Natural killer cell (primary cell): ENCODE data around the gene HEXIM1. TPM values are rescaled to one million over a fixed set of nuclear protein-coding genes. Genes with fewer than 3 reads are reported as not detected.

Experiments
- ATAC-seq, 3 donors: fragments of 150-1000 bp in 2 of 3; fragments of 200-7000 bp in 1 of 3; cut with Tn5 transposase; 1 replicate in 1 of 3; 2 replicates in 2 of 3; pipeline ENCODE4 v1.10.0; 2021; ENCODE audit warnings: mild to moderate bottlenecking in 2 of 3, moderate library complexity in 2 of 3
- DNase-seq, 2 donors: peaks; one replicate each; pipeline versions ENCODE4 v3.0.0 to v3.0.0-alpha.2; 2013 to 2021; ENCODE audit warnings: mixed read lengths in 1 of 2
- H3K27ac ChIP-seq: one replicate; pipeline ENCODE4 v1.5.1; 2013; ENCODE audit warnings: mild to moderate bottlenecking, low read length
- H3K27me3 ChIP-seq: one replicate; pipeline ENCODE4 v1.6.1; 2013; ENCODE audit warnings: low read length; ENCODE audit not compliant: control insufficient read depth, insufficient read depth
- H3K36me3 ChIP-seq: one replicate; pipeline ENCODE4 v1.6.1; 2013; ENCODE audit warnings: low read length; ENCODE audit not compliant: control insufficient read depth, insufficient read depth
- H3K4me1 ChIP-seq: one replicate; pipeline ENCODE4 v1.6.1; 2013; ENCODE audit warnings: low read length; ENCODE audit not compliant: control insufficient read depth, insufficient read depth
- H3K4me3 ChIP-seq: one replicate; pipeline ENCODE4 v1.5.1; 2013; ENCODE audit warnings: low read length
- H3K9me3 ChIP-seq: one replicate; pipeline ENCODE4 v1.6.1; 2013; ENCODE audit warnings: low read length; ENCODE audit not compliant: control insufficient read depth, insufficient read depth
- H3K27ac Mint-ChIP-seq, 2 donors: one replicate each; pipeline ENCODE4 v1.8.0; 2022; ENCODE audit warnings: mild to moderate bottlenecking in 2 of 2, mixed read lengths in 2 of 2, moderate library complexity in 1 of 2
- H3K27me3 Mint-ChIP-seq, 2 donors: one replicate each; pipeline ENCODE4 v1.8.0; 2022; ENCODE audit warnings: low read depth in 2 of 2, mixed read lengths in 2 of 2
- H3K36me3 Mint-ChIP-seq: one replicate; pipeline ENCODE4 v1.8.0; 2022; ENCODE audit warnings: mixed read lengths
- H3K4me1 Mint-ChIP-seq, 2 donors: one replicate each; pipeline ENCODE4 v1.8.0; 2022; ENCODE audit warnings: mixed read lengths in 2 of 2
- H3K4me3 Mint-ChIP-seq: one replicate; pipeline ENCODE4 v1.8.0; 2022; ENCODE audit warnings: mild to moderate bottlenecking, moderate library complexity, mixed read lengths
- H3K9me3 Mint-ChIP-seq, 2 donors: one replicate each; pipeline ENCODE4 v1.8.0; 2022; ENCODE audit warnings: mixed read lengths in 2 of 2
- WGBS: methylation state at CpG from one replicate; pipeline ENCODE4 v1.1.7; 2013; ENCODE audit warnings: missing lambda C conversion rate; ENCODE audit not compliant: insufficient coverage; 5-methylcytosine and 5-hydroxymethylcytosine counted together
- intact Hi-C: fragments of 100-400 bp; cut with micrococcal nuclease; formaldehyde crosslinking; loops from one replicate; pipeline ENCODE4 v1.14.2; 2022
- total RNA-seq, 4 donors: library from RNA; stranded (reverse); fragments of 120-200 nt in 1 of 4; gene quantifications; one replicate each; pipeline versions ENCODE4 v1.2.3 to v1.2.4, GENCODE V29; 2013 to 2022
- TF ChIP-seq, protein P1 (sequence below): fragments of 200-600 bp; IDR thresholded peaks from one replicate; pipeline ENCODE4 v1.8.0; 2022; ENCODE audit warnings: antibody characterized with exemption

The HEXIM1 gene
- total RNA-seq, 3 donors from 2014 or later (not counting 1 experiment from before 2014, with no cell fraction given): 64.9 to 80.7 (median 79.8) TPM

DNA sequence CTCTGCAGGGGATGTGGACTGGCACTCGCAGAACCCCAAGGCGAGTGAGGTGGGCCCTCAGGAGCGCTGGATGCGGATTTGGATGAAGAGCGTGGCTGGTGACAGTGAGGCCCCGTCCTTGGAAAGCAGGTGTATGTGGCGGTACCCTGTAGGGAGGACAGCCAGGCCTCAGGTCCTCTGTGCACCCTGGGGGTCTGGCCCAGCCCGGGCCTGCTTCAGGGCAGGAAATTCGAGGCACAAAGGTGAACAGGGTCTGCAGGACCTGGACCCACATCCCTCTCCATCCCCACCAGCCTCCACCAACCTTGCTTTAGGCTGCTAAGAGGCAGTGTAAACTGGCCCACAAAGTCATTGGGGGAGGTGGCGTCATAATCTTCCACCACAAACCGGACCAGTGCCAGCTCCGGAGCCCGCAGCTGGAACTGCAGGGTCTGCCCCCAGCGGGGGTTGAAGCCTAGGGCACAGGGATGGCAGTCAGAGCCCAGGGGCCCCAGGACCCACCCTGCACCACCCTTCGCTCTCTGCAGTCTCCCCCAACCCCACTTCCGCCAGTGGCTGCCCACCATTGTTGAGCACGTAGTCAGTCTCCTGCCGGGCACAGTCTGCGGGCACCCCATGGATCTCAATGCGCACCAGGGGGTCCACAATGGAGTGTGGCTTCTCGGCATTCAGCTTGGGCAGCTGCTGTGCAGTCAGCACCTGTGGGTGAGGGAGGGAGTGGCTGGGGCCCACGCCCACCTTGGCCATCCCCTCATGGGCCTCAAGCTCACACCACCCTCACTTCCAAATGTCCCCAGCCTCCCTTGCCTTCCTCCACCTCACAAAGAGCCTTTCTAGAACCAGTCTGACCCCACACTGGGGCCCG, 35.5 kb upstream of the HEXIM1 start:
- TF ChIP-seq, protein P1, sequence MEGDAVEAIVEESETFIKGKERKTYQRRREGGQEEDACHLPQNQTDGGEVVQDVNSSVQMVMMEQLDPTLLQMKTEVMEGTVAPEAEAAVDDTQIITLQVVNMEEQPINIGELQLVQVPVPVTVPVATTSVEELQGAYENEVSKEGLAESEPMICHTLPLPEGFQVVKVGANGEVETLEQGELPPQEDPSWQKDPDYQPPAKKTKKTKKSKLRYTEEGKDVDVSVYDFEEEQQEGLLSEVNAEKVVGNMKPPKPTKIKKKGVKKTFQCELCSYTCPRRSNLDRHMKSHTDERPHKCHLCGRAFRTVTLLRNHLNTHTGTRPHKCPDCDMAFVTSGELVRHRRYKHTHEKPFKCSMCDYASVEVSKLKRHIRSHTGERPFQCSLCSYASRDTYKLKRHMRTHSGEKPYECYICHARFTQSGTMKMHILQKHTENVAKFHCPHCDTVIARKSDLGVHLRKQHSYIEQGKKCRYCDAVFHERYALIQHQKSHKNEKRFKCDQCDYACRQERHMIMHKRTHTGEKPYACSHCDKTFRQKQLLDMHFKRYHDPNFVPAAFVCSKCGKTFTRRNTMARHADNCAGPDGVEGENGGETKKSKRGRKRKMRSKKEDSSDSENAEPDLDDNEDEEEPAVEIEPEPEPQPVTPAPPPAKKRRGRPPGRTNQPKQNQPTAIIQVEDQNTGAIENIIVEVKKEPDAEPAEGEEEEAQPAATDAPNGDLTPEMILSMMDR: no peak
- ATAC-seq: no peak
- DNase-seq: no peak
- no peaks in the 10 kb centered on the region for H3K36me3 ChIP-seq
- no peaks in the 10 kb centered on the region for H3K27me3 Mint-ChIP-seq
- 94% methylated on average over 22 of the region's 23 CpGs for WGBS
- H3K9me3 Mint-ChIP-seq: no peaks in the 10 kb centered on the region
- no peaks in the 10 kb centered on the region for H3K27me3 ChIP-seq
- no peak overlapping the region for H3K4me3 Mint-ChIP-seq
- H3K4me1 Mint-ChIP-seq: no peaks in the 10 kb centered on the region
- intact Hi-C loops: no loop called here
- no peak overlapping the region for H3K4me3 ChIP-seq
- H3K27ac Mint-ChIP-seq: no peak overlapping the region
- no peaks in the 10 kb centered on the region for H3K4me1 ChIP-seq
- no peak overlapping the region for H3K27ac ChIP-seq
- H3K9me3 ChIP-seq: no peaks in the 10 kb centered on the region
- no peaks in the 10 kb centered on the region for H3K36me3 Mint-ChIP-seq

DNA sequence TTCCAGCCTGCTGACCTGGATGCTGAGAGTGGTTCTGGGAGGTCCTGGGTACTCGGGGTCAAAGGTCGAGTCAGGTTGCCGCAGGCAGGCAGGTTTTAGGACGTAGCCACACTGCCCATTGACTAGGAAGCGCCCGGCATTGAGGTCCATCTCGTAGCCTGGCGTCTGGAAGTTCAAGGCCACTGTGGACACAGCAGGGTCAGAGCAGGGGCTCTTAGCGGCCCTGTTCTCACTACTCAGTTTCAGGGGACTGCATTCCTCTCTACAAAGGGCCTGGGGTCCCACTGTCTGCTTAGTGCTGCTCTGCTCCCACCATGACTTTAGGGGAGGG, 34.9 kb upstream of the HEXIM1 start:
- no peak for ATAC-seq
- Mint-ChIP-seq H3K36me3 (no peaks in the 10 kb centered on the region), H3K4me1 (no peaks in the 10 kb centered on the region), H3K27me3 (no peaks in the 10 kb centered on the region), H3K9me3 (no peaks in the 10 kb centered on the region), H3K4me3 (no peak overlapping the region), H3K27ac (no peak overlapping the region)
- TF ChIP-seq, protein P1: no peak
- H3K4me1 ChIP-seq: no peaks in the 10 kb centered on the region
- DNase-seq: no peak
- H3K27me3 ChIP-seq: no peaks in the 10 kb centered on the region
- H3K36me3 ChIP-seq: no peaks in the 10 kb centered on the region
- WGBS: 93% methylated on average over 9 of the region's 9 CpGs
- no peak overlapping the region for H3K4me3 ChIP-seq
- intact Hi-C loops: no loop called here
- H3K9me3 ChIP-seq: no peaks in the 10 kb centered on the region
- H3K27ac ChIP-seq: no peak overlapping the region

DNA sequence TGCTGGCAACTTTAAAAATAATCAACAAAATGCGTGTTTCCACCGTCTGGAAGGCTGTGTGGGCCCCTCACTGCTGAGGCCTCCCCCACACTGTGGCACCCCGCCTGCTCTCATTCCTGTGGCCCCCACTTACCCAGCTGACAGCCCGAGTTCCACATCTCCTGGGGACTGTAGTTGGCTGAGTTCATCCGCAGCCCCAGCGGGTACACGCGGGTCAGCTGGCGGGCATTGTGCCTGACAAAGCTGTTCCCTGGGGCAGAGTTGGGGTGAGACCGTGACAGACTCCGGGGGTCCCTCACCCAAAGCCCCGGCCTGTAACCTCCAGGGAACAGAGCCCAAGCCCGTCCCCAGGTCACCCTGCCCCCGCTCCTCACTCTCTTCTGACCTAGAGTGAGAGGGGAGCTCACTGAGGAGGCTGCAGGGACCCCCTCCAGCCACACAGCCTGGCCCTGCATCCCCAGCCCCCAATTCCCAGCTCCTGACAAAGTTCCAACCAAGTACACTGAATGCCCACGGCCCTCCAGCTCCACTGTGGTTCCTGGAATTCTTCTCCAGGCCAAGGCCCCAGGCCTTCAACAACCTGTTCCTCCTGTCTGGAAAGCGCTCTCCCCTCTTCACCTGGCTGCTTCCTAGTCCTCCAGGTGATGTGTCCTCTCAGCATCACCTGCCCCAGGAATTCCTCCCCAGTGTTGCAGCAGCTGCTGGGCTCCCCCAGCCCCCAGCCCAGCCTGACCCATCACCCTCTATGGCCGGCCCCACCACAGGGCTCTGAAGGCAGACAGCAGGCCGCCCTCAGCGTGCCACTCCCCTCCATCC, 34.0 kb upstream of the HEXIM1 start:
- no peak for ATAC-seq
- H3K9me3 Mint-ChIP-seq: no peaks in the 10 kb centered on the region
- no peaks in the 10 kb centered on the region for H3K4me1 Mint-ChIP-seq
- H3K27ac ChIP-seq: no peak overlapping the region
- H3K9me3 ChIP-seq: no peaks in the 10 kb centered on the region
- WGBS: 91% methylated on average over 19 of the region's 19 CpGs
- H3K4me1 ChIP-seq: no peaks in the 10 kb centered on the region
- H3K36me3 ChIP-seq: no peaks in the 10 kb centered on the region
- no peak overlapping the region for H3K4me3 Mint-ChIP-seq
- no peaks in the 10 kb centered on the region for H3K36me3 Mint-ChIP-seq
- no peak for DNase-seq
- no peak overlapping the region for H3K27ac Mint-ChIP-seq
- H3K27me3 Mint-ChIP-seq: no peaks in the 10 kb centered on the region
- H3K4me3 ChIP-seq: no peak overlapping the region
- intact Hi-C loops: no loop called here
- no peaks in the 10 kb centered on the region for H3K27me3 ChIP-seq
- TF ChIP-seq, protein P1: no peak
